NCI-H345 treated with DMSO at 0.1 percent for 48 hours (cell line): ENCODE measurements around the gene HS3ST6.
"Not testable (repeated sequence)": the region's sequence is repeated elsewhere in the genome, so short reads cannot be mapped to it uniquely, and the experiment has no call there.

ENCODE experiments used
- DNase-seq: peaks from one replicate; lab custom pipeline; 2025; ENCODE audit not compliant: unreplicated experiment; lab: John Stamatoyannopoulos, UW

Gene HS3ST6

DNA sequence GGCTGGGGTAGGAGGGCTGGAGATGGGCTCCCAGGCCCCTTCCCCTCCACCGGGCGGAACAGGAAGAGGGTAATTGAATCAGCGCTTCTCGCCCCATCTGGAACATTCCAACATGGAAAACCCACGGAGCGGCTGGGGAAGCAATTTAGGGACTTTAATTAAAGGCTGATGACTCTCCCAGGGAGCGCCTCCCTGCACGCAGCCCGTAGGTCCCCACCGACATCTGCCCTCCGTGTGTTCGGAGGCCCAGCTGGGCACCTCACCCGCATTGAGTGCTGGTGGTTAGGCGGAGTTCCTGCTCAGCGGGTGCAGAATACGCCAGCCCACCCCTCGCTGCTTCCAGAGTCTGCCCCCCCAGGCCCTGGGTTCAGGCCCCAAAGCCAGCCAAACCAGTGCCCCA is 10.0 kb downstream of the HS3ST6 start:
- no peak for DNase-seq

DNA sequence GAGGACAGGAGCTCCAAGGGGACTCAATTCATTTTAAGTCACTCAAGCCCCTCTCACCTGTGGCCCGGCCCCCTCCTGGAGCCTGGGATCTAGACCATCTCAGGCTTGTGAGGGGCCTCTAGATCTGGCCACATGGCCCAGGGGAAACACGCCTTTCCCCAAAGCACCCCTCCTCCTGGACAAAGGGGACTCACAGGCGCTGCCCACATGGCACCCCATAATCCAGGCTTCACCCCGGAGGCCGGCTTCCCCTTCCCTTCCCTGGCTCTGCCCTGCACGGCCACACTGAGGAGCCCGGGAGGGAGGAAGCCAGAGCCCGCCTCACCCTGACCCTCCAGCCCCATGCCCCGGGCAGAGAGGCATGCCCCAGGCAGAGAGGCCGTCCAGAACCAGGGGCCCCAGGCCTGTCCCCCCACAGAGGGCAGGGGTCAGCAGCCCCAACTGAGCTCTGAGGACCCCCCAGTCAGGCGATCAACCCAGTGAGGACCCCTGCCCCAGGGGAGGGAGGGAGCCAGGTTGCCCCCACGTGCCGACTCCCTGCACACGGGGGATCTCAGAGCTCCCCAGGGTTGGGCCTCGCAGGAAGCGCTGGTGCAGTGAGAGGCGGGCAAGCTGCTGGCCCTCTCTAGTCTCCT is 10.9 kb downstream of the HS3ST6 start:
- no peak for DNase-seq

DNA sequence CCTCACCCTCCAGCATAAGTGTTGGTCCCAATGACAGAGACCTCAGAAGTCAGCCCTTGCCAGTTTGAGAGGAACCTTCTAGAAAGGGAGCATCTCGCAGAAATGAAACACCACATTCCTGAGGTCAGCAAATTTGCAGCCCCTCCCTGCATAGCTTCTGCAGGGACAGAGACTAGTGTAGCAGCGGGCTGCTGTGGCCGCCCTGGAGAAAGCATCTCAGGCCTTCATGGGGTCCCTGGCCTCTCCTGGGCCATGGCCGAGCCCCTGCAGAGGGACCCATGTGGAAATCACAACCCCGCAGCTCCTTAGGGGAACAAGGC is 11.4 kb downstream of the HS3ST6 start:
- no peak for DNase-seq

DNA sequence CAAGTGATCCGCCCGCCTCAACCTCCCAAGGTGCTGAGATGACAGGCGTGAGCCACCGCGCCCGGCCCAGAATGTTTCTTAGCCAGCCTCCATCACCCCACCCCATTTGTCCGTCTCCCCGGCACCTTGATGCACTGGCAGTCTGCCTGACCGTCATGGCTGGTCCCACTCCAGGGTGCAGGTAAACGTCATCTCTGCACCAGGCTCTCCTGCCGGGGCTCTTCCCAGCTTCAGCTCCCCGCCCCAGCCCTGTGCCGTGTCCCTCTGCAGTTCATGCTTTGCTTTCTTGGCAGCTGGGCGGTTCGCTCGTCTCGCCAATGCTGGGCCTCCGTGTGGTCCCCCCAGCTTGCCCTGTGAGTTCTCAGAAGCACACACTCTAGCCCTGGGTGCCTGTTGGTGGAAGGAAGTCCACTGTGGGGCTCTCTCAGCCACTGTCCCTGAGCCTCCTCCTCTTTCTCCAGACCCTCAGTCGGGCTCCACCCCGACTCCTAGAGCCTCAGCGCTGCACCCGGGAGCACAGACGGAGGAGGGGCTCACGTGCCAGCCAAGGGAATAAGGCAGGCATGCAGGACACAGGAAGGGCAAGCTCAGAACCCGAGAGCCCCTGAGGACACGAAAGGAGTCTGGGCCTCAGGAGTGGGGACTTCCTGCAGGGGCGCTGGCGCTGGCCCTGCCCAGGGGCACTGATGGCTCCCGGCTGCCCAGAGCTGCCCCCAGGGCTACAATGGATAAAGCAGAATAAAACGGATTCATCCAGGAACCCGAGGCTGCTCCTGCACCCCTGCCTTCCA is 12.0 kb downstream of the HS3ST6 start:
- DNase-seq, result peak; percentile 64

DNA sequence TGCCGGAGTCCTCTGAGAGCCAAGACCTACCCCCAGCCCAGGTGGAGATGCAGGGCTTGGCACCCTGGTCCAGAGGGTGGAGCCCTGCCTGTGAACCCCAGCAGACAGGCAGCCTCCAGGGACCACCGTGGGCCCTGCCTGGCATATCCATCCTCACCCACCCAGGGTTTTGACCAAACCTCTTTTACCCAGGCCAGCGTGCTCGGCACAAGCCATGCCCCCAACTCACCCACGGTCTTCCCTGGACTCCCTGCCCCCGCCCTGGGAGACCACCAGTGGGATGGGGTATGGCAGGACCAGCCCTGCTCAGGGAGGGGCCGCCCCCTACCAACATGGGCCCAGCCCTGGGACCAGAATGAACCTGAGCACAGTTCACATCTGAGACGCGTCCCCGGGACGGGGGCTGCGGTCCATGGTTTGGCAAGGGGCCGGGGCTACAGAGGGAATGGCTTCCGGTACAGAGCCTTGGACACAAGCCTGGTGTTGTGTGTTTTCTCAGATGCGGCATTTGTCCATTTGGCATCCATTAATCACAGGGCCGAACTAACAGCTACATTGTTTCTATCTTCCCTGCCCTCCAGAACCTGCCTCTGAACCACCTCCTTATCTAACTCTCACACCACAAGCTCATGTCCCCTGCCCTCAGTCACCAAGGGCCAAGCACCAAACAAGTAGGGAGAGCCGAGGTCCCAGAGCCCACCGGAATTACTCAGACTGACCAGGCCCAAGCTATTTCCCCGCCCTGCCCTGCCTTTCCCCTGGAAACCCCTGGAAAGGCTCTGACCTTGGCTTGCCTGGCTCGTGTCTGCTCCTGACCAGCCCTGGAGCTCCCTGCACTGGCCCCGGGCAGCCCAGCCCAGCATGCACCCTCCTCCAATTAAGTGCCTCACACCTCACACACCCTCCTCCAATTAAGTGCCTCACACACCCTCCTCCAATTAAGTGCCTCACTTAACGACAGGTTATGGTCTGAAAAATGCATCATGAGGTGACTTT is 14.1 kb downstream of the HS3ST6 start:
- DNase-seq, result no peak

DNA sequence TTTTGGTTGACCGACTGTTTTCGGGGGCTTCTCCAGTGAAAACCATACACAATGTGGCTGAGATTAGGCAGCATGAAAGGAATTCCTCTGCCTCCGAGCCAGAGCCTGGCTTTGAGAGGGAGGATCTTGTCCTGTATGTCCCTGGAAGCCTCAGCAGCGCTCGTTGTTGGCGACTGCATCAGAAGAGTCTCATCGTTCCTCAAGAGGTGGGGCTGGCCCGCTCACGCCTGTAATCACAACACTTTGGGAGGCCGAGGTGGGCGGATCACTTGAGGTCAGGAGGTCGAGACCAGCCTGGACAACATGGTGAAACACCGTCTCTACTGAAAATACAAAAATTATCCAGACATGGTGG is 15.0 kb downstream of the HS3ST6 start:
- no peak for DNase-seq

DNA sequence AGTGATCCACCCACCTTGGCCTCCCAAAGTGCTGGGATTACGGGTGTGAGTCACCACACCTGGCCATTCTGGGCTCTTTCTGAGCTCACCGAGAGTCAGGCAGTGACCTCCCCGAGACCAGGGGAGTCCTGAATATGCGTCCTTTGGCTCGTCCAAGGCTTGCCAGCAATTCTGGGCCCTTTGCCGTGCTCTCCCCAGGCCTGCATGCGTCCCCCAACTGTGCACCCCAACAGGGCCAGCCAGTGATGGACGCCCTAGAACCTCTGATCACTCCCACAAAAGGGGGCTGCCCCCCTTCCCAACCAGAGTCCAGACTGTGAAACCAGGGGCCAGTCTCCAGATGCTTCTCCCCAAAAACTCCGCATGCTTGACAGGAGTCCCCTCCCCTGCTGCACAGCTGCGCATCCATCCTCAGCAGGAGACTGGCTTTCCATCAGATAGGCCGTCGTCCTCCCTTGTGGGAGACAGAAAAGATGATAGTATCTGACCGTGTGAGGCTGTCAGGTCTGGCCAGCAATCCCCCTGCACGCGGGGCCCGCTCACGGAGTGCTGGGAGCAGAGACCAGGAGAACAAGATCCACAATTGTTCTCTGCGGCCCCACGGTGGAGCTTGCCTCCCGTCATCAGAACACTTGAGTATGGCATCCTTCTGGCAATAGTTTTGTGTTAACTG is 15.5 kb downstream of the HS3ST6 start:
- no peak for DNase-seq

DNA sequence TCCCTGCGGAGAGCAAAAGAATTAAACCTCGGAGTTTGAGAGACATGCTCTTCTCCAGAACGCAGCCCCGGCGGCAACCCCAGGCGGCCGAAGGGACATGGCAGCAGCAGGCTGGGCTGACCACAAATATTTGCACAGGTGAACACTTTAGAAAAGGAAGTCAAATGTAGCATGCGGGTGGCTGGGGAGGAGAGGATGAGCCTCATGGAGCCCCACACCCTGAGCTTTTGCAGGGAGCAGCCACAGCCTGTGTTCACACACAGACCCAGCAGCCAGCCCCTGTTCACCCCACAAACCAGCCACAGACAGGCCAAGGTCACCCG is 17.8 kb downstream of the HS3ST6 start:
- no peak for DNase-seq

DNA sequence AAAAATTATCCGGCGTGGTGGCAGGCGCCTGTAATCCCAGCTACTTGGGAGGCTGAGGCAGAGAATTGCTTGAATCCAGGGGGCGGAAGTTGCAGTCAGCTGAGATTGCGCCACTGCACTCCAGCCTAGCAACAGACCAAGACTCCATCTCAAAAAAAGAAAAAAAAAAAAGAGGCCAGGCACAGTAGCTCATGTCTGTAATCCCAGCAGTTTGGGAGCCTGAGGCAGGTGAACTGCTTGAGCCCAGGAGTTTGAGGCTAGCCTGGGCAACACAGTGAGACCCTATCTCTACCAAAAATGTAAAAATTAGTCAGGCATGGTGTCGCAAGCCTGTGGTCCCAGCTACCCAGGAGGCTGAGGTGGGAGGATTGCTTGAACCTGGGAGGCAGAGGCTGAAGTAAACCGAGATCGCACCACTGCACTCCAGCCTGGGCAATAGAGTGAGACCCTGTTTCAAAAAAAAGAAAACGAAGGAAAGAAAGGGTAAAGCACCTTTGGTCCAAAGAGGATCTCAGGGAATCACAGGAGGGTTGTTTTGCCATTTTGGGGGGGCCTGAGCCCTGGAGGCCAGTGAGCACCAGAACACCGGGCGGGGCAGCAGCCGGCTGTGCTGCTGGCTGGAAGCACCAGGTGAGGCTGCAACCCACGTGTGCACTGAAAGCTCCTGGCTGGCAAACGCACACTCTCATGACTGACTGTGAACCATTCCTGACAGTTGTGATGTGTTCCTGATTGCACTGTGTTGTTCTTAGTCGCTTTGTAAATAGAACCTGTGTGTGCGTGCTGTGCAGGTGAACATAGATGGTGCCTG is 18.4 kb downstream of the HS3ST6 start:
- DNase-seq, result peak; percentile 98

DNA sequence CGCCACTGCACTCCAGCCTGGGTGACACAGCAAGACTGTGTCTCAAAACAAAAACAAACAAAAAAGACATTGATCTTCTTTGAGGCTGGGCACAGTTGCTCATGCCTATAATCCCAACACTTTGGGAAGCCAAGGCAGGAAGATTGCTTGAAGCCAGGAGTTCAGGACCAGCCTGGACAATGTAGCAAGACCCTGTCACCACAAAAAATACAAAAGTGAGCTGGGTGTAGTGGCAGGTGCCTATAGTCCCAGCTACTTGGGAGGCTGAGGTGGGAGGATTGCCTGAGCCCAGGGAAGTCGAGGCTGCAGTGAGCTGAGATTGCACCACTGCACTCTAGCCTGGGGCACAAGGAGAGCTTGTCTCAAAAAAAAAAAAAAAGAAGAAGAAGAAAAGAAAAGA is 20.5 kb downstream of the HS3ST6 start:
- DNase-seq, result not testable (repeated sequence)

DNA sequence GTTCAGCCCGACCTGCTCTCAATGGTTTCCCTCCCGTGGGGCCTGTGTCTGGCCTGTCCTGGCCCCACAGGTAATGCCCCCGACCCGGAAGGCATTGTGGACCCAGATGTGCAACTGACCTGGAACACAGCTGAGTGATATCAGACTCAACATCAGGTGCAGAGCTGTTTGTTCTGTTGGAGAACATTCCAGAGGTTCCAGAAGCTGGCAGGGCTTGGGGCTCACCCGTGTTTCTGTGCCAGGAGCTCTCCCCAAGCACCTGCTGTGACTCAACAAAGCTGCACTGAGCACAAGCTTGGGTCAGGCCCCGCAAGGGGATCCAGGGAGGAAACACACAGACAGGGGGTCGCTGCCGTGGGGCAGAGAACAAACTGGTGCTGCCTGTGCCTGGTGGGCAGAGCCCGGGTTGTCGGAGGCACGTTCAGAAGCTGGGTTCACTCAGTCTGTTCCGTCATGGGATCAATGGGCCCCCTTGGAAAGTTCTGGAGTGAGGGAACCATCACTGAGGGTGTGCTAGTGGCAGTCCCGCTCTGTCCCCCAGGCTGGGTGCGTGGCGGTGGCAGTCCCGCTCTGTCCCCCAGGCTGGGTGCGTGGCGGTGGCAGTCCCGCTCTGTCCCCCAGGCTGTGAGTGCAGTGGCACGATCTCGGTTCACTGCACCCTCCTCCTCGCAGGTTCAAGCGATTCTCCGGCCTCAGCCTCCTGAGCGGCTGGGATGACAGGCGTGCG is 22.1 kb downstream of the HS3ST6 start:
- DNase-seq, result no peak

DNA sequence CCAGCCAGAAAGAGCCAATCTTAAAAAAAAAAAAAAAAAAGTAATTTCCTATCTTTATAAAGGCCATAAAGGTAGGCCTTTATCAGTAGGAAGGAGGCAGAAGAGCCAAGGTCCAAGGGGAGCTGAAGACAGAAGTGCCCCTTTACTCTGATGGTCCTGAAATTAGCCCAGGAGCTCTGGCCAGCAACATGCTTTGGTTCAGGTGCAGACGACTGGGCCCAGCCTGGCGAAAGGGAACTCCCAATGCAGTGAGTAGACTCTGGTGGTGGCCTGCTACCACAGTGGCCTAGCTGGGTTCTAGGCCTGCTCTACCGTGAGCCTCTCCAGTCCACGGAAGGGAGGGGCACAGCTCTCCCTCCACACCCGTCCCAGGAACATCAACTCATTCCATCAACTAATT is 23.1 kb downstream of the HS3ST6 start:
- no peak for DNase-seq

DNA sequence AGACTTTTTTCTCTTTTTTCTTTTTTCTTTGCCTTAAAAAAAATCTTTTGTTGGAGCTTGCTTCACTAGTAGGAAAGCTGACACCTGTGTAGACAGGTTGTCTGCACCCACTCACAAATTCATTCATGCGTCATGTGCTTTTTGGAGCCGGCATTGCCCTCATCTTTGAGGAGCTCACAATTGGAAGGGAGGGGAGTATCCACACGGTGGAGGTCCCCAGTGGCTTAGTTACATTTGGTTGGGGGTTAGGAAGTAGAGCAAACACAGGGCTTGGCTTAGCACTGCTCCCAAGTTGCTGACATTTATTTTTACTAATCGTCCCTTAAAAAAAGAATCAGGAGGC is 27.5 kb downstream of the HS3ST6 start:
- peak; percentile 92 for DNase-seq

DNA sequence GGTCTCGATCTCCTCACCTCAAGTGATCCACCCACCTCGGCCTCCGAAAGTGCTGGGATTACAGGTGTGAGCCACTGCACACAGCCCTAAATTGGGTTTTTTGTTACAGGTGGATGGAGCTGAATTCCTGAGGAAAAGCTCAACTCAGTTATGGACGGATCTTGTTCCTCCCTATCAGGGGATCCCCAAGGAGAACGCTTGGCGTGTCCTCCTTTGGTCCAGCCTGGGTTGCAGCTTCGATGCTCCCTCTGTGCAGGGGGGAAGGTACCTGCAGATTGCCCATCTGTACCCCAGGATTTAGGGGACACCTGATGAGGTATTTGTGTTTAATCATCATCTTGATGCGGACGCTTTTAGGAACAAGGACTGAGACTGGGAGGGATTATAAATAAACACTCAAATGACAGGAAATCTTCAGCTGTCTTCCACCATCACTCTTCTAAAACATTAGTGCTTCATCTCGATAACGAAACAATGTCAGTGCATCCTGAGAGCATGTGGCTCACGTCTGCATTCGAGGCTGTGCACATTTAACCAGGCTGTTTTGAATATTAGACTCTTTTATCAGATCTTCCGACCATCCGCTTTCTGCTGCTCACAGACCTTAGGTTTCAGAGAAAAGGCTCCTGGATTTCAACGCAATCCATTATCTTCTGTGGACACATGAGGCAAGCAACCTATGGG is 28.0 kb downstream of the HS3ST6 start:
- no peak for DNase-seq

DNA sequence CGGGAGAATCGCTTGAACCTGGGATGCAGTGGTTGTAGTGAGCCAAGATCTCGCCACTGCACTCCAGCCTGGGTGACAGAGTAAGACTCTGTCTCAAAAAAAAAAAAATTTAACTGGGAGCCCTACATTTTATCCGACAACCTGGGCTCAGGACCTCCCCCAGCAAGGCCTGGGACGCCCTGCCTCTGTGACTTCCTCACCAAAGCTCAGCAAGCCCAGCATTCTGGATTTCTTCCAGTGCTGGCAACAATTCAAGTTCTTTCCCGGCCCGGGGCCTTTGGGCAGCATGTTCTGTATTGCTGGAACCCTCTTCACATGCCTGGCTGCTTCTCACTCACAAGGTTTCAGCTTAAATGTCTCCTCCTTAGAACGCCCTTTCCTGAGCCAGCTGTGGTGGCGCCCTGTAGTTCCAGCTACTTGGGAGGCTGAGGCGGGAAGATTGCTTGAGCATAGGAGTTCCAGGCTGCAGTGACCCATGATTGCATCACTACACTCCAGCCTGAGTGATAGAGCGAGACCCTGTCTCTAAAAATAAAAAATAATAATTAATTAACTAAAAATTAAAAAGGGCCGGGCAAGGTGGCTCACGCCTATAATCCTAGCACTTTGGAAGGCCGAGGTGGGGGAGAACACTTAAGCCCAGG is 30.4 kb downstream of the HS3ST6 start:
- no peak for DNase-seq

DNA sequence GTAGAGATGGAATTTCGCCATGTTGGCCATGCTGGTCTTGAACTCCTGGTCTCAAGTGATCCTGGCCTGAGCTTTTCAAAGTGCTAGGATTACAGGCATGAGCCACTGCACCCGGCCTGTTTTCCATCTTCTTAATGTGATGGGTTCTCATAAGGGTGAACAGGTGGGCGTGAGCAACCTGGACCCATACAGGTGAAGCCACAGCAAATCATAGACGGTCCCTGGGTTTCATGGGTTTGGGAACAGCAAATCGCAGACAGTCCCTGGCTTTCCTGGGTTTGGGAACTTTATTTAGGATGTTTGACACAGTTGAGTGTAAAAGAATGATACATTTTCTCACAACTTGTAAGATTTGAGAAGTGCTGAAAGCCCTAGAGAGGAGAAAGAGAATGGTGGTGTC is 33.3 kb downstream of the HS3ST6 start:
- no peak for DNase-seq

DNA sequence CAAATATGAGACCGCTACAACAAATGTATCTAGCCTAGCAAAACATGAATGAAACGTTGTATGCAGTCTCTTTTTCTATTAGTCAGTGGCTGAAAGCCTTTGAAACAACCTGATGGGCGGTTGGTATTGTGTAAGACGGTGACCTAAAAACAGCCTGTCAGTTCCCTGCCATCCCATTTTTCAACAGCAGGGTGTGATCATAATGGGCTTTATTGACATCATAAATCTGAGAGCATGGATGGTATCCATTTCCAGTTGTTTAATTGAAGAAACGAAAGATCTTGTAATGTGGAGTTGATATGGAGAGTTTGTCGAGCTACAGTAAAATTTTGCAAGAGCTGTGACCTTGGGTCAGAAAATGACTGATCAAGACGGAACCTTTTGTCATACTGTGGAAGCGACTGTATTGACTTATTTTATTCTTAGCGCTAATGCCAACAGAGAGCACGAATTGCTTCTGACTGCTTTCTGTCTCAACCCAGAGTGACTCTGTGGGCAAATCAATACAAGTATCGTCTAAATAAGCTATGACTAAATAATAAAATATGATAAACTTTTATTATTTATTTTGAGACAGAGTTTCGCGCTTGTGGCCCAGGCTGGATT is 34.0 kb downstream of the HS3ST6 start:
- DNase-seq, result no peak

DNA sequence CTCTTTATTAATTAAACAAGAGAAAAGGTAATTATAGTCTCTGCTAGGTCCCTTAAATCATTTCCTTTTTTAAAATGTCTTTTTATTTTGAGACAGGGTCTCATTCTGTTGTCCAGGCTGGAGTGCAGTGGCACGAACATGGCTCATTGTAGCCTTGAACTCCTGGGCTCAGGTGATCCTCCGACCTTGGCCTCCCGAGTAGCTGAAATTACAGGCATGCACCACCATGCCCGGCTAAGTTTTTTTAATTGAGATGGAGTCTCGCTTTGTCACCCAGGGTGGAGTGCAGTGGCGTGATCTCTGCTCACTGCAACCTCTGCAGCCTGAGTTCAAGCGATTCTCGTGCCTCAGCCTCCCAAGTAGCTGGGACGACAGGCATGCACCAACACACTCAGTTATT is 37.0 kb downstream of the HS3ST6 start:
- not testable (repeated sequence) for DNase-seq

DNA sequence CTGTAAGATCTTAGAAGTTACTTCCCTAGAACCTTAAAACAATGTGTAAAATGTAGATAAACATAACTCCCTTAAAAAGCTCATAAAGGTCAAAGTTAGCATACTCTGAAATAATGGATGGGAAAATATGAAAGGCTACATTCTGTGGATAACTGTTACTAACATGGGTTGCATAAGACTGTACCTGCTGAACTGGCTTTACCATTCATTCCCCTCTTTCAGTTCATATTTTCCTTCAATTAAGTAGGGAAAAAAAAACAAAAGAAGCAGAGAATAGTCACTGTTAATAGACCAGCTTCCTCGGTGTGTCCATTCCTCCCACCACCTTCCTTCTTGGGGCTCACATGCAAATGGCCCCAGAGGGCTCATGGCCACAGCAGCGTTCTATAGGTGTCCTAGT is 38.7 kb downstream of the HS3ST6 start:
- DNase-seq, result no peak
